Measurements from ENCODE around the gene TSKU. TPM values are rescaled to one million over a fixed set of nuclear protein-coding genes. Genes with fewer than 3 reads are reported as not detected.

Gene TSKU
- total RNA-seq, 2 experiments from 2014 or later, result 2.5 TPM

- Mint-ChIP-seq H3K9me3 (ENCODE audit: insufficient read depth) (no peaks in the 10 kb centered on the region), H3K27me3 (ENCODE audit: low read depth) (peaks cover 8% of the 10 kb centered on the region), H3K4me3 (no peak overlapping the region), H3K36me3 (ENCODE audit: low read depth) (no peaks in the 10 kb centered on the region), H3K27ac (no peak overlapping the region), H3K4me1 (ENCODE audit: low read depth) (peaks cover 5% of the 10 kb centered on the region)
- ChIA-PET POLR2A (no interaction called here), CTCF (no interaction called here)
- DNase-seq, result no peak
- no peak for ATAC-seq
These were observed 10.5 kb downstream of the TSKU start for GRCh38 chr11:76793391-76794291.

DNA sequence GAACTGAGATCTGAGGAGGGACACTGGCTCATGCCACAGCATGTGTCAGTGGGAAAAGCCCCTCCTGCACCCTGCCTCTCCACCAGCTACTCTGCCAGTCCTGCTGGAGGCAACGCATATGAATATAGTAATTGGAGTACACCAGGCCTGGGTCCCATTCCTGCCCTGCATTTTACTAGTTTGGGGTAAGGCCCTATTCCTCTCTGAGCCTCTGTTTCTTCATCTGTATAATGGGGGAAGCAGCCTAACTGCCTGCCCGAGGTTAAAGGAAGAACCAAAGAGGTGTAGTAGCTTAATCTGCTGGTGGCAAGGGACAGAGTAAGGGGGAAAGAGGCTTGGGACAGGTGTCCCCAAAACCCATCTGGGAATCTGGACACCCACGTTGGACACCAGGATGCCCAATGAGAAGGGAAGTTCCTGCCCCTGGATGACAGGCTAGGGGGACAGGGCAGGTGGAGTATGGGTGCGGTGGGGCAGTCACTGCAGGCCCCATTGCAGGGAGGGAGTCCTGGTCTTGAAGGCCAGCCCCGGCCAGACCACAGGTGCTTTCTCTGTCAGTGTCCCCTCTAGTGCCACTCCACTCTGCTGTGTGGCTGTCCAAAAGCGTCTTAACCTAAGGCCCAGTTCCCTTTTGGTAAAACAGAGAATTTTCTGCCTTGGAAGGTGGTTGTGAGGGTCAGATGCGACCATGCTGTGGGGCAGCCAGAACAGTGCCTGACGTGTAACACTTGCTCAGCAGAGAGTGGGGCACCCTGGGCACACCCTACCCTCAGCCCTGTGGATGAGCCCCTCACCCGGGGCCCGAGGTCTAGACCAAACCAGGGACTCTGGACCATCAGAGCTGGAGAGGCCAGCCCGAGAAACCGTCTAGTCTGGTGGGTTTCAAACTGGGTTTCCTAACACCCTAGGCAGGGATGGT is 11.5 kb downstream of the TSKU start:
- H3K9me3 Mint-ChIP-seq (ENCODE audit: insufficient read depth), result no peaks in the 10 kb centered on the region
- POLR2A ChIA-PET, result no interaction called here
- H3K36me3 Mint-ChIP-seq (ENCODE audit: low read depth), result no peaks in the 10 kb centered on the region
- H3K4me3 Mint-ChIP-seq, result no peak overlapping the region
- ATAC-seq (no peak), DNase-seq (no peak)
- H3K27me3 Mint-ChIP-seq (ENCODE audit: low read depth), result peaks cover 8% of the 10 kb centered on the region
- peak overlapping the region; percentile 5 for H3K27ac Mint-ChIP-seq
- CTCF ChIA-PET, result no interaction called here
- peaks cover 13% of the 10 kb centered on the region for H3K4me1 Mint-ChIP-seq (ENCODE audit: low read depth)

- no peak for ATAC-seq
- Mint-ChIP-seq H3K27me3 (ENCODE audit: low read depth) (peaks cover 8% of the 10 kb centered on the region), H3K36me3 (ENCODE audit: low read depth) (no peaks in the 10 kb centered on the region), H3K9me3 (ENCODE audit: insufficient read depth) (no peaks in the 10 kb centered on the region), H3K4me1 (ENCODE audit: low read depth) (peaks cover 13% of the 10 kb centered on the region), H3K4me3 (no peak overlapping the region), H3K27ac (no peak overlapping the region)
- ChIA-PET POLR2A (no interaction called here), CTCF (interaction anchor here (1.0 kb wide), 1 partner anchor 124 kb away, joined by 3 read pairs; no protein-coding TSS in a partner anchor)
- DNase-seq, result no peak
These were observed 12.3 kb downstream of the TSKU start for GRCh38 chr11:76795290-76795935.

DNA sequence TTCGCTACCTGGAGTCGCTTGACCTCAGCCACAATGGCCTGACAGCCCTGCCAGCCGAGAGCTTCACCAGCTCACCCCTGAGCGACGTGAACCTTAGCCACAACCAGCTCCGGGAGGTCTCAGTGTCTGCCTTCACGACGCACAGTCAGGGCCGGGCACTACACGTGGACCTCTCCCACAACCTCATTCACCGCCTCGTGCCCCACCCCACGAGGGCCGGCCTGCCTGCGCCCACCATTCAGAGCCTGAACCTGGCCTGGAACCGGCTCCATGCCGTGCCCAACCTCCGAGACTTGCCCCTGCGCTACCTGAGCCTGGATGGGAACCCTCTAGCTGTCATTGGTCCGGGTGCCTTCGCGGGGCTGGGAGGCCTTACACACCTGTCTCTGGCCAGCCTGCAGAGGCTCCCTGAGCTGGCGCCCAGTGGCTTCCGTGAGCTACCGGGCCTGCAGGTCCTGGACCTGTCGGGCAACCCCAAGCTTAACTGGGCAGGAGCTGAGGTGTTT is 12.8 kb downstream of the TSKU start:
- DNase-seq, result no peak
- H3K27me3 Mint-ChIP-seq (ENCODE audit: low read depth), result peaks cover 5% of the 10 kb centered on the region
- H3K36me3 Mint-ChIP-seq (ENCODE audit: low read depth), result no peaks in the 10 kb centered on the region
- CTCF ChIA-PET, result interaction anchor here (1.0 kb wide), 1 partner anchor 123 kb away, joined by 3 read pairs; no protein-coding TSS in a partner anchor
- no peak overlapping the region for H3K27ac Mint-ChIP-seq
- no peaks in the 10 kb centered on the region for H3K9me3 Mint-ChIP-seq (ENCODE audit: insufficient read depth)
- POLR2A ChIA-PET, result no interaction called here
- no peak overlapping the region for H3K4me3 Mint-ChIP-seq
- no peak for ATAC-seq
- H3K4me1 Mint-ChIP-seq (ENCODE audit: low read depth), result peaks cover 13% of the 10 kb centered on the region

DNA sequence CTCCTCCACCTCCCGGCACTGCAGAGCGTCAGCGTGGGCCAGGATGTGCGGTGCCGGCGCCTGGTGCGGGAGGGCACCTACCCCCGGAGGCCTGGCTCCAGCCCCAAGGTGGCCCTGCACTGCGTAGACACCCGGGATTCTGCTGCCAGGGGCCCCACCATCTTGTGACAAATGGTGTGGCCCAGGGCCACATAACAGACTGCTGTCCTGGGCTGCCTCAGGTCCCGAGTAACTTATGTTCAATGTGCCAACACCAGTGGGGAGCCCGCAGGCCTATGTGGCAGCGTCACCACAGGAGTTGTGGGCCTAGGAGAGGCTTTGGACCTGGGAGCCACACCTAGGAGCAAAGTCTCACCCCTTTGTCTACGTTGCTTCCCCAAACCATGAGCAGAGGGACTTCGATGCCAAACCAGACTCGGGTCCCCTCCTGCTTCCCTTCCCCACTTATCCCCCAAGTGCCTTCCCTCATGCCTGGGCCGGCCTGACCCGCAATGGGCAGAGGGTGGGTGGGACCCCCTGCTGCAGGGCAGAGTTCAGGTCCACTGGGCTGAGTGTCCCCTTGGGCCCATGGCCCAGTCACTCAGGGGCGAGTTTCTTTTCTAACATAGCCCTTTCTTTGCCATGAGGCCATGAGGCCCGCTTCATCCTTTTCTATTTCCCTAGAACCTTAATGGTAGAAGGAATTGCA is 13.5 kb downstream of the TSKU start:
- Mint-ChIP-seq H3K4me3 (no peak overlapping the region), H3K27me3 (ENCODE audit: low read depth) (peaks cover 4% of the 10 kb centered on the region), H3K9me3 (ENCODE audit: insufficient read depth) (no peaks in the 10 kb centered on the region), H3K4me1 (ENCODE audit: low read depth) (peaks cover 13% of the 10 kb centered on the region), H3K27ac (no peak overlapping the region), H3K36me3 (ENCODE audit: low read depth) (no peaks in the 10 kb centered on the region)
- CTCF ChIA-PET, result interaction anchor here (7.1 to 9.7 kb wide), 2 partner anchors 63 to 123 kb away, joined by 89 to 96 read pairs; no protein-coding TSS in a partner anchor
- ATAC-seq (no peak), DNase-seq (no peak)
- POLR2A ChIA-PET, result no interaction called here

- peaks cover 13% of the 10 kb centered on the region for H3K4me1 Mint-ChIP-seq (ENCODE audit: low read depth)
- H3K9me3 Mint-ChIP-seq (ENCODE audit: insufficient read depth), result no peaks in the 10 kb centered on the region
- no peak overlapping the region for H3K27ac Mint-ChIP-seq
- no peak overlapping the region for H3K4me3 Mint-ChIP-seq
- DNase-seq (no peak), ATAC-seq (no peak)
- H3K36me3 Mint-ChIP-seq (ENCODE audit: low read depth), result no peaks in the 10 kb centered on the region
- H3K27me3 Mint-ChIP-seq (ENCODE audit: low read depth), result peaks cover 4% of the 10 kb centered on the region
- ChIA-PET POLR2A (no interaction called here), CTCF (interaction anchor here (0.8 to 9.7 kb wide), 15 partner anchors 11 to 122 kb away, joined by 3 to 96 read pairs (median 6); no protein-coding TSS in a partner anchor)
These were observed 14.4 kb downstream of the TSKU start for GRCh38 chr11:76797341-76798201.

- POLR2A ChIA-PET, result no interaction called here
These were observed 15.0 kb downstream of the TSKU start for GRCh38 chr11:76798202-76798581.

GRCh38 chr11:76798671-76799065 is 15.5 kb downstream of the TSKU start:
- CTCF ChIA-PET, result interaction anchor here (0.5 to 9.7 kb wide), 27 partner anchors 10 to 352 kb away, joined by 3 to 96 read pairs (median 4); no protein-coding TSS in a partner anchor
- ATAC-seq (peak; percentile 2), DNase-seq (no peak)
- Mint-ChIP-seq H3K27ac (no peak overlapping the region), H3K4me1 (ENCODE audit: low read depth) (peaks cover 20% of the 10 kb centered on the region), H3K9me3 (ENCODE audit: insufficient read depth) (no peaks in the 10 kb centered on the region), H3K27me3 (ENCODE audit: low read depth) (peaks cover 7% of the 10 kb centered on the region), H3K4me3 (no peak overlapping the region), H3K36me3 (ENCODE audit: low read depth) (no peaks in the 10 kb centered on the region)
- POLR2A ChIA-PET, result no interaction called here

More at GRCh38 chr11:76798202-76798581, 15.0 kb downstream of the TSKU start:
- DNase-seq (no peak), ATAC-seq (no peak)
- H3K27me3 Mint-ChIP-seq (ENCODE audit: low read depth), result peaks cover 6% of the 10 kb centered on the region
- H3K27ac Mint-ChIP-seq, result no peak overlapping the region
- CTCF ChIA-PET, result interaction anchor here (0.8 to 9.7 kb wide), 21 partner anchors 10 to 351 kb away, joined by 3 to 96 read pairs (median 4); no protein-coding TSS in a partner anchor
- no peaks in the 10 kb centered on the region for H3K36me3 Mint-ChIP-seq (ENCODE audit: low read depth)
- H3K4me3 Mint-ChIP-seq, result no peak overlapping the region
- H3K9me3 Mint-ChIP-seq (ENCODE audit: insufficient read depth), result no peaks in the 10 kb centered on the region
- H3K4me1 Mint-ChIP-seq (ENCODE audit: low read depth), result peaks cover 16% of the 10 kb centered on the region

GRCh38 chr11:76799066-76799804 is 16.1 kb downstream of the TSKU start:
- peaks cover 26% of the 10 kb centered on the region for H3K4me1 Mint-ChIP-seq (ENCODE audit: low read depth)
- ChIA-PET CTCF (interaction anchor here (0.5 to 9.7 kb wide), 29 partner anchors 9 to 352 kb away, joined by 3 to 96 read pairs (median 4); no protein-coding TSS in a partner anchor), POLR2A (no interaction called here)
- no peak overlapping the region for H3K27ac Mint-ChIP-seq
- DNase-seq, result peak; percentile 84
- no peaks in the 10 kb centered on the region for H3K9me3 Mint-ChIP-seq (ENCODE audit: insufficient read depth)
- no peaks in the 10 kb centered on the region for H3K36me3 Mint-ChIP-seq (ENCODE audit: low read depth)
- peaks cover 10% of the 10 kb centered on the region for H3K27me3 Mint-ChIP-seq (ENCODE audit: low read depth)
- peak; percentile 90 for ATAC-seq
- no peak overlapping the region for H3K4me3 Mint-ChIP-seq

Measured in activated CD8-positive, alpha-beta T cell treated with anti-CD3 and anti-CD28 coated beads, Interleukin-2, amount 10 ng/mL, durations not matched to agents 7 days and 5 days (primary cell).